GM19043 (cell line): ENCODE results near the gene CD164.
"Not testable (repeated sequence)": the region's sequence is repeated elsewhere in the genome, so short reads cannot be mapped to it uniquely, and the experiment has no call there.

ENCODE experiments used
- ATAC-seq: cut with Tn5 transposase; IDR thresholded peaks from one replicate; pipeline ENCODE4 v1.9.1; 2021; ENCODE audit warnings: low read depth; ENCODE audit not compliant: unreplicated experiment

CD164 gene

GRCh38 chr6:109377717-109378116, 4.5 kb downstream of the CD164 start:
- ATAC-seq = no peak

GRCh38 chr6:109374326-109374892, 7.9 kb downstream of the CD164 start:
- ATAC-seq = no peak

- peak; percentile 87 for ATAC-seq
Measured at GRCh38 chr6:109373762-109374161, 8.5 kb downstream of the CD164 start.

GRCh38 chr6:109373331-109373730, 8.9 kb downstream of the CD164 start:
- ATAC-seq = peak; percentile 0

- ATAC-seq = no peak
Measured at GRCh38 chr6:109372130-109372529, 10.1 kb downstream of the CD164 start.

- ATAC-seq = no peak
Measured at GRCh38 chr6:109370792-109371191, 11.5 kb downstream of the CD164 start.

GRCh38 chr6:109370336-109370735, 11.9 kb downstream of the CD164 start:
- no peak for ATAC-seq

- ATAC-seq = no peak
Measured at GRCh38 chr6:109369728-109370127, 12.5 kb downstream of the CD164 start.

- not testable (repeated sequence) for ATAC-seq
Measured at GRCh38 chr6:109364382-109365078, 17.7 kb downstream of the CD164 start.

- no peak for ATAC-seq
Measured at GRCh38 chr6:109363753-109364152, 18.5 kb downstream of the CD164 start.

GRCh38 chr6:109362102-109362884, 20.0 kb downstream of the CD164 start:
- no peak for ATAC-seq

GRCh38 chr6:109360791-109361190, 21.5 kb downstream of the CD164 start:
- no peak for ATAC-seq

GRCh38 chr6:109360281-109360680, 22.0 kb downstream of the CD164 start:
- ATAC-seq = no peak

- ATAC-seq = no peak
Measured at GRCh38 chr6:109359248-109359647, 23.0 kb downstream of the CD164 start.

- no peak for ATAC-seq
Measured at GRCh38 chr6:109358204-109358603, 24.1 kb downstream of the CD164 start.

- no peak for ATAC-seq
Measured at GRCh38 chr6:109356237-109356636, 26.0 kb downstream of the CD164 start.

- no peak for ATAC-seq
Measured at GRCh38 chr6:109351231-109352130, 30.8 kb downstream of the CD164 start.

GRCh38 chr6:109349419-109349987, 32.8 kb downstream of the CD164 start:
- ATAC-seq = no peak

- no peak for ATAC-seq
Measured at GRCh38 chr6:109348226-109348625, 34.0 kb downstream of the CD164 start.

GRCh38 chr6:109347779-109348178, 34.5 kb downstream of the CD164 start:
- ATAC-seq = no peak
